Activated CD8-positive, alpha-beta T cell treated with anti-CD3 and anti-CD28 coated beads for 36 hours (primary cell): ENCODE results near the gene MAPK8. TPM values are rescaled to one million over a fixed set of nuclear protein-coding genes. Genes with fewer than 3 reads are reported as not detected.
"Not testable (repeated sequence)": the region's sequence is repeated elsewhere in the genome, so short reads cannot be mapped to it uniquely, and the experiment has no call there.

ENCODE experiments used
- ATAC-seq: fragments of 200-7000 bp; cut with Tn5 transposase; one replicate; pipeline ENCODE4 v1.10.0; 2021; ENCODE audit warnings: mild to moderate bottlenecking, moderate library complexity
- CTCF ChIA-PET: fragments of 350-600 bp; sonication (Branson Sonifier 250); formaldehyde crosslinking; loops from one replicate; lab custom pipeline; 2021; ENCODE audit warnings: antibody characterized with exemption; lab: Charles Lee
- POLR2A ChIA-PET: fragments of 350-600 bp; sonication (Branson Sonifier 250); formaldehyde crosslinking; loops from one replicate; lab custom pipeline; 2021; ENCODE audit warnings: antibody characterized with exemption; lab: Charles Lee
- DNase-seq: peaks from one replicate; pipeline ENCODE4 v3.0.0-alpha.2; 2020
- H3K27ac Mint-ChIP-seq: one replicate; pipeline ENCODE4 v1.8.0; 2021; ENCODE audit warnings: mild to moderate bottlenecking, mixed read lengths
- H3K27me3 Mint-ChIP-seq: one replicate; pipeline ENCODE4 v1.8.0; 2021; ENCODE audit warnings: mixed read lengths
- H3K36me3 Mint-ChIP-seq: one replicate; pipeline ENCODE4 v1.8.0; 2021; ENCODE audit warnings: low read depth, mixed read lengths
- H3K4me1 Mint-ChIP-seq: one replicate; pipeline ENCODE4 v1.8.0; 2021; ENCODE audit warnings: low read depth, mixed read lengths
- H3K4me3 Mint-ChIP-seq: one replicate; pipeline ENCODE4 v1.8.0; 2021; ENCODE audit warnings: mild to moderate bottlenecking, moderate library complexity, mixed read lengths
- H3K9me3 Mint-ChIP-seq: one replicate; pipeline ENCODE4 v1.8.0; 2021; ENCODE audit warnings: mixed read lengths
- CTCF ChIP-seq: fragments of 200-600 bp; IDR thresholded peaks from one replicate; pipeline ENCODE4 v1.8.0; 2022; ENCODE audit warnings: antibody characterized with exemption, mild to moderate bottlenecking
- intact Hi-C: fragments of 100-400 bp; cut with micrococcal nuclease; formaldehyde crosslinking; loops from one replicate; pipeline ENCODE4 v1.10.0; 2022
- total RNA-seq, 2 experiments: library from RNA; stranded (reverse); gene quantifications; one replicate each; pipeline ENCODE4 v1.2.3, GENCODE V29; 2021

The MAPK8 gene
- total RNA-seq, 2 experiments from 2014 or later, result 40.5 to 41.1 TPM

GRCh38 chr10:48414778-48415177 is 108.3 kb downstream of the MAPK8 start:
- Mint-ChIP-seq H3K36me3 (peaks cover 42% of the 10 kb centered on the region), H3K4me3 (no peak overlapping the region), H3K27me3 (no peaks in the 10 kb centered on the region), H3K9me3 (peaks cover 12% of the 10 kb centered on the region), H3K27ac (no peak overlapping the region), H3K4me1 (peaks cover 3% of the 10 kb centered on the region)
- ChIA-PET POLR2A (no interaction called here), CTCF (interaction anchor here (1.0 kb wide), 1 partner anchor 242 kb away, joined by 3 read pairs; no protein-coding TSS in a partner anchor)
- intact Hi-C loops, result no loop called here
- ATAC-seq, result no peak
- TF ChIP-seq CTCF, result no peak
- DNase-seq, result no peak

GRCh38 chr10:48416584-48417232 is 110.2 kb downstream of the MAPK8 start:
- ChIA-PET CTCF (no interaction called here), POLR2A (no interaction called here)
- Mint-ChIP-seq H3K27me3 (no peaks in the 10 kb centered on the region), H3K27ac (no peak overlapping the region), H3K36me3 (peaks cover 26% of the 10 kb centered on the region), H3K4me1 (peaks cover 3% of the 10 kb centered on the region), H3K4me3 (no peak overlapping the region), H3K9me3 (peaks cover 12% of the 10 kb centered on the region)
- DNase-seq (no peak), ATAC-seq (no peak)
- intact Hi-C loops, result no loop called here
- no peak for TF ChIP-seq CTCF

- Mint-ChIP-seq H3K36me3 (peaks cover 19% of the 10 kb centered on the region), H3K27ac (no peak overlapping the region), H3K9me3 (peaks cover 9% of the 10 kb centered on the region), H3K4me3 (no peak overlapping the region), H3K27me3 (no peaks in the 10 kb centered on the region), H3K4me1 (peaks cover 3% of the 10 kb centered on the region)
- POLR2A ChIA-PET, result no interaction called here
- no peak for TF ChIP-seq CTCF
- DNase-seq, result no peak
- CTCF ChIA-PET, result interaction anchor here (0.7 to 1.3 kb wide), 2 partner anchors 16 to 238 kb away, joined by 3 to 4 read pairs; no protein-coding TSS in a partner anchor
- intact Hi-C loops, result no loop called here
- no peak for ATAC-seq
These were observed 110.9 kb downstream of the MAPK8 start for GRCh38 chr10:48417374-48417773.

GRCh38 chr10:48418189-48418788 is 111.8 kb downstream of the MAPK8 start:
- Mint-ChIP-seq H3K36me3 (peaks cover 12% of the 10 kb centered on the region), H3K4me1 (peaks cover 3% of the 10 kb centered on the region), H3K4me3 (no peak overlapping the region), H3K27ac (no peak overlapping the region), H3K27me3 (no peaks in the 10 kb centered on the region), H3K9me3 (peaks cover under 1% of the 10 kb centered on the region)
- intact Hi-C loops, result no loop called here
- no peak for DNase-seq
- TF ChIP-seq CTCF, result no peak
- no peak for ATAC-seq
- ChIA-PET POLR2A (no interaction called here), CTCF (interaction anchor here (0.7 to 1.3 kb wide), 2 partner anchors 15 to 237 kb away, joined by 3 to 4 read pairs; no protein-coding TSS in a partner anchor)

- peaks cover 3% of the 10 kb centered on the region for H3K4me1 Mint-ChIP-seq
- H3K27ac Mint-ChIP-seq, result no peak overlapping the region
- CTCF ChIA-PET, result no interaction called here
- no peaks in the 10 kb centered on the region for H3K9me3 Mint-ChIP-seq
- intact Hi-C loops, result no loop called here
- H3K36me3 Mint-ChIP-seq, result peaks cover 9% of the 10 kb centered on the region
- H3K4me3 Mint-ChIP-seq, result no peak overlapping the region
- ATAC-seq, result no peak
- POLR2A ChIA-PET, result no interaction called here
- no peak for TF ChIP-seq CTCF
- H3K27me3 Mint-ChIP-seq, result no peaks in the 10 kb centered on the region
- DNase-seq, result no peak
These were observed 113.2 kb downstream of the MAPK8 start for GRCh38 chr10:48419714-48420113.

- H3K9me3 Mint-ChIP-seq, ATAC-seq, H3K4me1 Mint-ChIP-seq, H3K4me3 Mint-ChIP-seq, DNase-seq, H3K27me3 Mint-ChIP-seq, intact Hi-C loops, H3K27ac Mint-ChIP-seq, CTCF ChIA-PET, H3K36me3 Mint-ChIP-seq: not testable (repeated sequence)
- POLR2A ChIA-PET, result interaction anchor here (1.1 kb wide), 1 partner anchor 48 kb away, joined by 3 read pairs; no protein-coding TSS in a partner anchor
These were observed 115.4 kb downstream of the MAPK8 start for GRCh38 chr10:48421862-48422261.
